ENCODE results near the gene LBHD2.

DNA sequence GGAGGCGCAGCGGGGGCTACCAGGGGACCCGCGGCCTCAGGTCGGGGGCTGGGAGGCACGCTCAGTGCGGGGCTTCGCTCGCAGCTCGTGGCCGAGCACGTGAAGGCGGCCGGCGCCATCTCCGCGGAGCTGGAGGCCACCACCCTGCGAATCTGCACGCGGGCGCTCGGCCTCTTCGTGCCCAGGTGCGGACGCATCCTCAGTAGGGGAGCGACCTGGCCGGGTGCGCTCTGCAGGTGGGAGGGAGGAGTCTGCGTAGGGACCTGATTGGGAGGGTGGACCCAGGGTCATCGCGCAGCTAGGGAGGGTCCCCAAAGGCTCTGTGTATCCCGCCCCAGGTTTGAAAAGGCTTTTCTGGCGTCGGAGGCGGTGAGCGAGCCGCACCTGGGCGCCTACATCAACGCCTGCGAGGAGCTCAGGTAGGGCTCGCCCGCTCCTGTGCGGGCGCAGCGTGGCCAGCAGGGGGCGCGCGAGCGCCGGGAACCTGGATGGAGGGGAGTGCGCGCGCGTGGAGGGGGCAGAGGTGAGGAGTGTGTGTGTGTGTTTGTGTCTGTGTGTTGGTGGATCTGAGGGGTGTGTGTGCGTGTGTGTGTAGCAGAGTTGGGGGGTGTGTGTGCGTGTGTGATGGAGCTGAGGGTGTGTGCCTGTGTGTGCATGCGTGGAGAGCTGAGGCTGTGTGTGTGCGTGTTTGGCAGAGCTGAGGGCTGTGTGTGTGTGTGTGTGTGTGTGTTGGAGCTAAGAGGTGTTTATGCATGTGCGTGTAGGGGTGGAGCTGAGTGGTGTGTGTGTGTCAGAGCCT lies 20.8 kb downstream of the LBHD2 start:
- TF ChIP-seq POLR2AphosphoS5 (IDR thresholded peaks at IDR 0.05; ENCODE audit: borderline replicate concordance, low read depth, low read length) (no peak), EZH2 (IDR thresholded peaks at IDR 0.05) (no peak), FOXP2 (optimal IDR thresholded peaks at IDR 0.05; ENCODE audit: control extremely low read depth, extremely low read length, insufficient read depth) (no peak)
